CD4-positive, alpha-beta T cell treated with Interleukin-15 for 1 hour (primary cell): ENCODE measurements around the gene ZFYVE9.

Experiments
- DNase-seq: peaks from one replicate; pipeline ENCODE4 v3.0.0-alpha.2; 2020

ZFYVE9 gene

GRCh38 chr1:52249831-52250230 is 107.9 kb downstream of the ZFYVE9 start:
- DNase-seq, result no peak

DNA sequence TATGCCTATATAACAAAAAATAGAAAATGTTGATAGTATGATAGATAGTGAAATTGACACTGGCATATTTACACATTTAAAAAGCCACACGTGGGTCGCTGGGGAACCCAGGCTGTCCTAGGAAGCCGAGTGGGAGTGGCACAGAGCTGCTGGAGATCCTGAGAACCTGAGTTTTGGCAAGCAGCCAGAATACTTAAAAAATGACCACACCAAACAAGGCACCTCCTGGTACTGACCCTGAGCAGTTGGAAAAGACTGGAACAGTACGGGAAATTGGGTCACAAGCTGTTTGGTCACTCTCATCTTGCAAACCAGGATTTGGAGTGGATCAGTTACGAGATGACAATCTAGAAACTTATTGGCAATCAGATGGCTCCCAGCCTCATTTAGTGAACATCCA is 111.5 kb downstream of the ZFYVE9 start:
- DNase-seq, result no peak

GRCh38 chr1:52259886-52260285 is 118.0 kb downstream of the ZFYVE9 start:
- DNase-seq, result no peak

GRCh38 chr1:52263153-52263910 is 121.4 kb downstream of the ZFYVE9 start:
- DNase-seq, result no peak

DNA sequence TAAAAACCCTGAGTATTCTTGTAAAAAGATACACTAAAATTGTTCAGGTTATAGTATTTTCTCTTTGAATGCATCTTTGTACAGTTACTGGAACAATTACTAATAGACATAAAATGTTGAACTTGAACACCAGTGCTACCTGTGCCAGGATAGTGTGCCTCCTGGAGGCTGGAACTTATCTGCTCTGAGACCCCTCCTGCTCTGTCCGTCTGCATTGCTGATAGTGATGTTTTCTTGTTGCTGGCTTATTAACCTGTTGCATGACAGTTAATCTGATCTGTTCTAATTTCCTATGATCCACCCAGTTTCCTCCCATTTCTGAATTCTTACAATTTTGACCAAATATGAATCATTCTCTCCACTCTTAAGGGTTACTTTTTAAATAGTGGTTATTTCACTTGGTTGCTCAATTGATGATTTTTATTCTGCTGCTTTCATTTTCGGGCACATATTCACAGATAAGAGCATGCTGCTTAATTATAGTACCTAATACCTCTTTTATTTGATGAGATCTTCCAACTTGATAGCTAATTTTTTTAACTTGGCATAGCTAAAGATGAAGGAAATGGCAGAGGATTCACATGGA is 122.7 kb downstream of the ZFYVE9 start:
- DNase-seq, result no peak

DNA sequence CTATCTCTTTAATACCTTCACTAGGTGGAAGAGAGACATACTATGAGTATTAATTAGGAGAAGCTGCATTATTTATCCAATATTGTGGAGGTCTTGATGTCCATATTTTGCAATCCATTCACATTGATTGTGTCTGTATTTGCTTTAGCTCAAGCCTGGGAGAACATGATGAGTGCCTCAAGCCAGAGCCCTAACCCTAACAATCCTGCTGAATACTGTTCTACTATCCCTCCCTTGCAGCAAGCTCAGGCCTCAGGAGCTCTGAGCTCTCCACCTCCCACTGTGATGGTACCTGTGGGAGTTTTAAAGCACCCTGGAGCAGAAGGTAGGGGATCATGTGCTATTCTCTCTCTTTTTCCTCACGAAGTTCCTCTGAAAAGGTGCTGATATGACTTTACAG is 124.6 kb downstream of the ZFYVE9 start:
- no peak for DNase-seq

GRCh38 chr1:52268372-52268771 is 126.5 kb downstream of the ZFYVE9 start:
- no peak for DNase-seq

GRCh38 chr1:52281518-52281917 is 139.6 kb downstream of the ZFYVE9 start:
- DNase-seq, result no peak

- no peak for DNase-seq
Measured at GRCh38 chr1:52288286-52288685, 146.4 kb downstream of the ZFYVE9 start.

- no peak for DNase-seq
Measured at GRCh38 chr1:52294580-52294979, 152.7 kb downstream of the ZFYVE9 start.

- DNase-seq, result no peak
Measured at GRCh38 chr1:52296345-52296744, 154.5 kb downstream of the ZFYVE9 start.

GRCh38 chr1:52305417-52306226 is 163.7 kb downstream of the ZFYVE9 start:
- DNase-seq, result no peak

GRCh38 chr1:52306227-52307006 is 164.5 kb downstream of the ZFYVE9 start:
- no peak for DNase-seq

GRCh38 chr1:52321061-52321460 is 179.2 kb downstream of the ZFYVE9 start:
- no peak for DNase-seq

DNA sequence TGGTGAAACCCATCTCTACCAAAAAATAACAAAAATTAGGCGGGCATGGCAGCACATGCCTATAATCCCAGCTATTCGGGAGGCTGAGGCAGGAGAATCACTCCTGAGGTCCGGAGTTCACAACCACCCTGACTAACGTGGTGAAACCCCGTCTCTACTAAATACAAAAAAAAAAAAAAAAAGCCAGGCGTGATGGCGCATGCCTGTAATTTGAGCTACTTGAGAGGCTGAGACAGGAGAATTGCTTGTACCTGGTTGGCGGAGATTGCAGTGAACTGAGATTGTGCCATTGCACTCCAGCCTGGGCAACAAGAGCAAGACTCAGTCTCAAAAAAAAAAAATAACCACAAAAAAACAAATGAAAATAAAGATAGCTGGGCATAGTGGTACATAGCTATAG is 181.8 kb downstream of the ZFYVE9 start:
- no peak for DNase-seq

- DNase-seq, result no peak
Measured at GRCh38 chr1:52325786-52326185, 183.9 kb downstream of the ZFYVE9 start.

GRCh38 chr1:52328615-52329014 is 186.7 kb downstream of the ZFYVE9 start:
- DNase-seq, result no peak

DNA sequence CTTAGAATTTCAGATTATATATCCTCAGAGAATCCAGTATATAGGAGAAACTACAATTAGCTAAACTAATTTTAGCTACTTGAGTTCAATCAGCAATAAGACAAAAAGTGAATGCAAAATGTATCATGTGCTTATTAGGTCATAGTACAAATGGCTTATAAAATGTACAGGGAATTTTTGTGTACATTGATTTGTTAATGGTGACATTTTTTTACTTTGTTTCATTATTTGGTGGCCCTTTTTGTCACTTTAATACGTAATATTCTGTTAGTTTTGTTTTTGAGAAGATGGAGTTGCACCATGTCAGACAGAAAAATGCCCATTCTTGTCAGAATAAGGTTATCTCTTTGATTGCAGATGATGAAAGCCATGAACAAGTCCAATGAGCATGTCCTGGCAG is 190.5 kb downstream of the ZFYVE9 start:
- no peak for DNase-seq

DNA sequence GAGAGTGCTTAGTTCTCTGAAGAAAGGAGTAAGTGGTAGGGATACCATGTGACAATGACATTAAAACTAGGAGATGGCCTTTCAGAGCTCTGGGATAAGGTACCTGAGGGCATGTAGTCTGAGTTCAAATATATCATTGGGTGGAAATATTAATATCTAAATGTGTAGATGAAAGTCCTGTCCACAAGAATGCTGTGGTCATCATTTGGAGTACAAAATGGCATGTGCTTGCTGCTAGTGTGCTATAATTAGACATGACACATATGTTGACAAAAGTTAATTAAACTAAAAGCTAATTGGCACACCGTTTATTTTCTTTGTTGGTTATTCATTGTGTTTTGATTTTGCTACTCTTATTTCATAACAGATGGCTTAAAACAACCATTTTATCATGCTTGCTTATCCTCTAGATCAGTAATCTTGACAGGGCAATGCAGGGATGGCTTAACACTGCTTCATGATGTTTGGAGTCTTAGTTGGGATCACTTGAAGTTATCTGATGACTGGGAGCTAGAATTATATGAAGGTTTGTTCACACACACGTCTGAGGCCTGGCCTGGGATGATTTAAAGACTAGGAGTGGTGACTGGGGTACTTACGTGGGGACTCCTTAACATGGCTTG is 193.1 kb downstream of the ZFYVE9 start:
- no peak for DNase-seq

DNA sequence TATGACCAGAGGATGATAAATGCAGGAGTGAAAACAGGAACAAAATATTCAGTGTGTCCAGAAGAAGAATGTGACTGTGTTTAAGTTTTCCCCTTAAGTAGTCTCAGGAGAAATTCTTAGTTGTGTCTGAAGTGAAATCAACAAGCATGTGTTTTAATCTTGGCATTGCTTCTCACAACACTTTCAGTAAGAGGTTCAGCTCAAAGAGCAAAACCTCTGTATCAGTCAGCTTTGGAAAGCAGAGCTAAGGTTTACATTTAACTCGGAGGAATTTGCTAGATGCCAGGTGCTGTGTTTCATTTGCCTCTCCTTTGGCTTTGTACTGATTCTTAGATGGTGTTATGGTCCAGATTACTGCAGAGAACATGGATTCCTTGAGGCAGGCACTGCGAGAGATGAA is 195.6 kb downstream of the ZFYVE9 start:
- DNase-seq, result no peak

DNA sequence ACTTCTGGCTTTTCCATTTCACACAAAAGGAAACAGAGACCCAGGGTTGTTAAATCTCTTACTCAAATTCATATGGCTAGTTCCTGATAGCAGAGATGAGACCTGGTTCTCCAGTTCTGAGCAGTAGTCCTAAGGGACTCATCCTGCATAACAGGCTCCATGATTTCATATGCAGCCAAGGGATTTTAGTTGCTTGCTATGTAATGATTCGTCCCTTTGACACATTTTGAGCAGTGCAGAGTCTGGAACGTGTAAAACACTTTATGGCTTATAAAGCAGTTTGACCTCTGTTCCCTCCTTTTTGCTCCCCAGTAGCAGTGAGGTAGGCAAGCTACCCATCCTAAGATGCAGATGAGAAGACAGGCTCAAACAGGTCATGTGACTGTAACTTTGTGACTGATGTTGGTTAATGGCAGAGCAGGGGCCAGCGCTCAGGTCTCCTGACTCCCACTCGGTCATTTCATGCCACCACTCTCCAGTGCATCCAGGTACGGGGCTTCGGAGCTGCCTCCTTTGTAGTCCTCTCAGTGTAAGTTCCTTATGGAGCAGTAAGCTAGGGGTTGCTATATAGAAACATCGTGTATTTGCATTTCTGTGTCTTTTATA is 199.9 kb downstream of the ZFYVE9 start:
- no peak for DNase-seq

GRCh38 chr1:52343979-52344378 is 202.1 kb downstream of the ZFYVE9 start:
- DNase-seq, result no peak
